Esophagus mucosa (tissue), 1 donor: Measurements from ENCODE around the gene CNTN6. TPM values are rescaled to one million over a fixed set of nuclear protein-coding genes. Genes with fewer than 3 reads are reported as not detected.

Experiments used
- ATAC-seq: fragments of 200-7000 bp; cut with Tn5 transposase; one replicate; pipeline ENCODE4 v1.9.1; 2020
- total RNA-seq: library from RNA; stranded (reverse); gene quantifications from one replicate; pipeline ENCODE4 v1.2.4, GENCODE V29; 2023
- donor health status: DM: yes; HTN: yes; CAD: no.

CNTN6 gene
- total RNA-seq = not detected

DNA sequence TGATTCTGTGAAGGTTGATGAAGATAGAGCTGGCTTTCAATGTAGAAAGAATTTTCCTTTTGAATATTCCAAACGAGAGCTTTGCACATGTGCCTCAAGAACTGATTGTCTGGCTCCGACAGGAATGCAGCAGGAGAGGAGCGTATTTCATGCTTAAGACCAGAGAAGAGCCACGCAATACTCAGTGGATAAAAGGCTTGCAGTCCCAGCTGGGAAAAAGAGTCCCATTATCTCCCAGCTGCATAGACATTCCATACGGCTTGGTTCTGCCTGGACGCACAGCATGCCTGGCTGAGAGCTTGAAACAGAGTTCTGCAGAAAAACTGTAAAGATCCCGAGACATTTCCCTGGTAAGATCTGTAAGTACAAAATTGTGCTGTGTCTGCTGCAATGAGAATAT is at the start of gene CNTN6:
CNTN6 (plus strand) TSS at position 254 of the 400 bp plus-strand sequence. CDS start 54,985 bp downstream, outside the sequence.
- ATAC-seq = no peak

DNA sequence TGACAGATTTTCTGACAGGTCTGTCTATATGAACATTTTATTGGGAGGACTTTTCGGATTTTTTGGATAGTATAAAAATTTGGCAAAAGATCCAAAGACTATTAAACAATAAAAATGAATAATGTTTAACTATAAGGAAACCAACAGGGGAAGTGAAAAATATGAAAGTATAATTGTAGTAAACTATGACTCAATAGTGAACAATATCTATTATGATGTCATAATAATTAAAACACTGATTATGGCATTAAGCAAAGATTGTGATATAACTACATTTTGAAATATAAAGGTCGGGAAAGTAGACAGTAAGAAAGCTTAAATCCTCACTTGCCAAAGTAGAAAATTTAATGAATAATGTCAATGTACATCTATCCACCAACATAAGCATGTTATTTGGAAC is 44.3 kb upstream of the CNTN6 start:
- no peak for ATAC-seq

DNA sequence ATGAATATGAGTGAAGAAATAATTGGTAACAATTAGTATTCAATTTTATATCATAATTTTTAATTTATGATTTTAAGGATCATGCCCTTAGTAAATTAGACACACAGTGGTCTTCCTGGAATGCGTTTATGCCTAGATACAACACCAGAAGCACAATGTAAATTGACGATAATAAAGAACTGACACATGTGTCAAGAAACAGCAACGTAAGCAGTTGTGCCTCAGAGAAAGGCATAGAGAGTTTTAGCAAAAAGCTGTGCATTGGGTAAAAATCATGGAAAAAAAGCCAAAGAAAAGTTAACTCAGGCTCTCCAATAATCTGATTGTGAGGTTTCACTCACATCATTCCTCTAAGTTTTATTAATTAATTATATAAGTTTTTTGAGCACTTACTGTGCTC is 37.0 kb upstream of the CNTN6 start:
- no peak for ATAC-seq

DNA sequence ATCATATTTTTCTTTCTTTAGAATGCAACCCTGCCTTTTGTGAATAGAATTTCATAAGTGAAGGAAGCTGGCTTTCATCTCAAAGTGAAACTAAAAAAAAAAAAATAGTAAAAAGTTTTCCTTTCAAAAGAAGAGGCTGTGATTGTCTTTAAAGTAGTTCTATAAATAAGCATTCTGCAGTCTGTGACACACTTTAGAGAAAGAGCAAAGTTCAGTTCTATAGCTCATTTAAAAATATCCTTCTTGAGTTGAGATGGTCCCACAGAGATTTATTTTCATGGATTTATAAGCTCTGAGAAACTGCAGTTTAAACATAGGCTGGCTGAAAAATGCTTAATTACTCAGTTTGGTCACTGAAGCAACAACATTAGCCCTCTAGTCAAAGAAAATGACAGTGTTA is 36.1 kb upstream of the CNTN6 start:
- no peak for ATAC-seq

DNA sequence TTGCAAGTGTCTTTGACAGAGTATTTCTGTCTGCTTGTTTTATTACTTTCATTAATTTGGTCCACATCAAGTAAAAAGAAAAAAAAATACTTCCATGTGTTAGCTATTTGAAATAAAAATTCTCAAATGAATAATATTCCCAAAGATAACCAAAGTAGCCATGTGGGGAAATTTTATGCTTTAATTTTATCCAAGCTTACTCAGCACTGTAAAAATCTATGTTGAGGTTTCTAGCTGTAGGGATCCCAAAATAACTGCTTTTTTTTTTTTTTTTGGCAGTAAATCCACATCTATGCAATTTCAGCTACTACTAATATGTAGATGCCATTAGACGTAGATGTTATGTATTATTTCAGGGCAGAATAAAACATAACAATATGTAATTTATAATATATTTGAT is 35.4 kb upstream of the CNTN6 start:
- ATAC-seq = no peak

DNA sequence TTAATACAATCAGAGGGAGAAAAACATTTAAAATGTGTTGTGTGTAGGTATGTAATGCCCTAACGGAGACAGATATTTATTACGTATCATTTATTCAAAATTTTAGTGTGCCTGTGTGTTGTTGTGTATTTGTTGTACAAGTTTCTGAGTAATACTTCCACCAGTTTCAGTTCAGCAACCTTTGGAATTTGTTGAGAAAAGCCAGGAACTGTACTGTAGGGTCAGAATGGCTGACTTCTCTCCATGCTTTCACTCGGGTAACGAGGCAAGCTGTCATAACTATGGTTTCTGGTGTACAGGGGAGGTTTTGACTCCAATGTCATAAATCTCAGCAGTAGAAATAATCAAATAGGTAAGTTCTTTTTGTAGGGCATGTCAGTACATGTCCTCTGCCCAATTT is 23.8 kb upstream of the CNTN6 start:
- ATAC-seq = no peak

DNA sequence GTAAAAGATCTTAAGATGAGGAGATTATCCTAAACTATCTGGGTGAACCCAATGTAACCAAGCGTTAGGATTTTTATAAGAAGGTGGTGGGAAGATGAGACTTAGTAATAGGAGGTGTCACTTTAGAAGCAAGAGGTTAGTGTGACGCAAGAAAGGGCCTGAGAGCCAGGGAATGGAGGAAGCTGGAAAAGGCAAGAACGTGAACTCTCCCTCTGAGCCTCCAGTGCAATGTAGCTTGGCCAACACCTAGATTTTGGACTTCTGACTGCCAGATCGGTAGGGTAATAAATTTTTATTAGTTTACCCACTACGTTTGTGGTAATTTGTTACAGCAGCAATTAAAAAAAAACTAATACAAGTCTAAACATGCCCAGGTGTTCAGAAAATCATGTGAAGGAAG is 20.8 kb upstream of the CNTN6 start:
- ATAC-seq = no peak

DNA sequence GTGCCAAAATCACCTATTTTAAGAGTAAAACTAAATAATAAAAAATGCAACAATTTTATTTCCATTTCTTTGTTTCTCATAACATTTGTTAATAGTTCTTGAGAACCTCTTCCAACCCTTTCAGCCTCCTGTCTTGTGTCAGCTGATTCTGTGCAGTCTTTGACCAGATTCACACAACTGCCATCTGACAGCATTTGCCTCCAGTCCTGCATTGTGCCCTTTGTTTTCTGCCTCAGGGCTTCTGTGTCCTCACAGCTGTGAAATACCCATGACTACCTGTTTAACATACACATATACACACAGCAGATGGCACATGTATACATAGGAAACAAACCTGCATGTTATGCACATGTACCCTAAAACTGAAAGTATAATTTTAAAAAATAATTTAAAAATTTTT is 13.2 kb upstream of the CNTN6 start:
- ATAC-seq = no peak

DNA sequence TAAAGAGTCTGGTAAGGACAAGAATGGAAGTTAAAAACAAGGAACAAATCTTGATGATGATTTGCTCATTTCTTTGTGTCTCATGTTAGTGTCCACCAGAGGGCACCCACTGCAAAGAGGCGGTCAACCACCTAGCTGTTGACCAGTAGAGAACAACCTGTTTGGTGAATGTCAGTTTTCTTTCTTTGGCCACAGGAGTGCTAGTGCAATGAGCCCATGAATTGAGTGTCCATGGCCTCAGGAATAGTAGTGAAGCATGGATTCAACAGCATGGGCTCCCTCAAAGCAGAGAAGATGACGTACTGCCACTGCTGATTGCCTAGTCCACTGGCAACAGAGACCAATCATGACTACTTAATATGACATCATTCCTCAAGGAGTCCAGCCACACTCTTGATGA is 10.7 kb upstream of the CNTN6 start:
- ATAC-seq = no peak

DNA sequence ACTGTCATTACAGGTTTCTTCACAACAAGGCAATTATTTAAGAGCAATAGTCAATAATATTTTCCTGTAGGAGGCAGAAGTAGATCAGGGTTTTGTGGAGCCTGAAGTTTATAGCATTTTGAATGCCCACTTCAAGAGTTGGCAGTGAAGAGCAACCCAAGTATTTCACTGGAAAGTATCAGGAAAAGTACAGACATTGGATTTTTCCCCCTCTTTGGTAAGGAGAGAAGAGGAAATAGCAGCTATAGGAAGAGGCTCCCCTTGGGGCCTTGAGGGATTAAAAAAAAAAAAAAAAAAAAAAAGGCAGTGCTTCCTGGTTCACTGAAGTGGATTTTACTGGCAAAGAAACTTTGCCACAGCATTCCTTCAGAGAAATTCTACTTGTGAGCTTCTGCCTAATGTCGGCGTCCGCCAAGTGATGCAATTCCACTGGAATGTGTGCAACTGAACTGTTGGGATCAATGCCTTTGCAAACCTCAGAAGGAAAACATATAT is 5.7 kb upstream of the CNTN6 start:
- ATAC-seq = no peak

DNA sequence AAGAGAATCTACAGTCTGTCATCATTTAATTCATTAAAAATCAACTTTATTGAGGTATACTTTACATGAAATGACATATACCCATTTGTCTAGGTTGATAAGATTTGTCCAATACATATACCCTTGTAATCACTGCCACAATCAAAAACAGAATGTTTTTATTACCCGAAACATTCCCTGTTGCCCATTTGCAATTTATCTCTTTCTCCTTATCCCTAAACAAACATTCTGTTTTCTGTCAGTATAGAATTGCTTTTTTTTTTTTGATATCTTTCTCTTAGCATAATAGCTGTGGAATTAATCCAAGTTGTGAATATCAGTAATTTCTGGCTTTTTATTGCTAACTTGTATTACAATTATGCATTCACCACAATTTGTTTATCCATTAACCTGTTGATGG is 4.3 kb upstream of the CNTN6 start:
- no peak for ATAC-seq

DNA sequence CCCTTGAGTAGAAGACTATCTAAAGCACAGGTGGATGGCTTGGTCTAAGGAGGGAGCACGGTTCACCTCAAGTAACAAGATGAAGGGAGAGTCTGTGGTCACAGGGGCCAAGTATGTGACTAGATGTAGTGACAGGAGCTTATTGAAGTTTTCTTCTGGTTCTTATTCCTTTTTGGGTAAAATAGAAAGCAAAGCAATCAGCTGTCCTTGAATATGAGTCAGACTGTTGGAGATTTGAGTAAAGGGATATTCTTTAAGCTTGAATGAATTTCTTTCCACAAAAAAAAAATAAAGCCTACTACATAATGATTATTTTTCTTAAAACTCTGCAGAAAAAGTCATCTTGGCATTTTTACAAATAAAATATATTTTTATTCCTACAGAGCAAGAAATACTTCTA is 1.5 kb upstream of the CNTN6 start:
- ATAC-seq = no peak

DNA sequence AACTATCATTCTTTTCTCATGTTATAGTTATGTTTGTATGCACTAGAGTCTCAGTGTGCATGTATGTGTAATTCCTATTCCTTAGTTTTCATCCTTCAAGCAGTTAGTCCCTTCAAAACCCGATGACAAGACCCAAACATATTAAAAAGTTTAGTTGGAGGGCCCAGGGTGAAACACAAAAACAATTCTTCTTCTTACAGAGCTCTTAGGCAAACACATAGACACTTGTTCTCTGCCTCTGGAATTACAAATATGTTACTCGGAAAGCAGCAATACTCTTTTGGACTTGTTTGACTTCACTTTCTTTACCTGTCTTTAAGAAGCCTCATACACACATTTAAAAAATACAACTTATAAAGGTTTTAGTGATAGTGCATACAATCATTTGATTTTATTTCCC is 763 bp upstream of the CNTN6 start:
- ATAC-seq = no peak

DNA sequence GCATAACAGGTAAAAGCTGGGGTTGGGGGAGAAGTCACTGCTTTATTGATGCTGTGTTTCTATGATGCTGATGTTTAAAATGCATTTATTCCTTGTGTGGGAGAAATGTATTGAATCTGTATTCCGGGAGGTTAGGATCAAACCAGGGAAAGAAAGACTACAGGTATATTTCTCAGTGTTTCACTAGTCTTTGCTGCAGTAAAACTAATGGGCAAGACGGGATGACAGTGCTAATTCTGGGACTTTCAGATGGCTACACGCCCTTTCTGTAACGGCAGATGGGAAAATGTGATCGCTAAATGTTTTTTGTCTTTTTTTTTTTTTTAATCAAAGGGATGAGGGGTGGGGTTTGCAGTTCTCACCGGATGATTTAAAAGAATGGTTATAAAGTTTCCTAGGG is 393 bp downstream of the CNTN6 start:
- ATAC-seq = no peak

DNA sequence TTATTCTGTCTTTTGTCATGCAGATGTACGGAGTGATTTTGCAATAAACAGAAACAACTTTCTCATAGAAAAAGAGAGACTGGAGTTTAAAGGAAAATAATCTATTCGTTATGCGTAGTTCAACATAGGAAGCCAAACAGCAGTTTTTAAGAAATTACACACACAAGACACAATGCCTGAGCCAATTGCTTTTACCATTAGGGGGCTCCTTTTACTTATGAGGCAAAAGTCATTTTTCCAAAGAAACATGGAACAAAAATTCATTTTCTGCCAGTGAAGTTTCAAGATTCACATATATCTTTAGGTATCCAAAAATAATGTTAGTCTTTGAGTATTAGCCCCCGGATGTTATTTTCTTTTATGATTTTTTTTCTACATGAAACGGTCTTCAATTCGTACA is 10.7 kb downstream of the CNTN6 start:
- no peak for ATAC-seq

DNA sequence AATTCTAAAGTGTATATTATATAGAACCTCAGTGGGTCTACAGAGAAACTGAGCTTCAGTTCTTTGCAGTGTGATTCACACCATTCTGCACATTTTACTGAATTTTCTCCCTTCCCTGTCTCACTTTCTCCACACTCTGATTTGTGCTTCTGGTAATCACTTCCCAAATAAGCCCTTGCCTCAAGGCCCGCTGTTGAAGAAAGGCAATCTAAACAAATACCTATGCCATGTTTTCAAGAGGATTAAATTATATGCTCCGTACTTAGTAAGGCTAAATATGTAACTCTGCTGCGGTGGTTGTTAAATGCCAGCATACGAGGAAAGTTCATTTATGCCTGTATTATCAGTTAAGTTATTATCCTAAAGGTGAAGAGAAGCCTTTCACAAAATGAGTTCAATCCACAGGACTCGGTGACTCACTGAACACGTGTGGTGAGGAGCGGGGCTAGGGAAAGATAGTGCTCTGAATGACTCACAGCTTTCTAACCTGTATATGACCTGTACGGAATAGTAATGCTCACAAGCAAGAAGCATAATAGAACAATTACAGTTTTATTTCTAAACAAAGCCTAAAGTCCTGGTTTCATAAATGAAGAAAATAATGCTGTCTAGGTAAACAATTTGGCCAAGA is 25.1 kb downstream of the CNTN6 start:
- no peak for ATAC-seq

DNA sequence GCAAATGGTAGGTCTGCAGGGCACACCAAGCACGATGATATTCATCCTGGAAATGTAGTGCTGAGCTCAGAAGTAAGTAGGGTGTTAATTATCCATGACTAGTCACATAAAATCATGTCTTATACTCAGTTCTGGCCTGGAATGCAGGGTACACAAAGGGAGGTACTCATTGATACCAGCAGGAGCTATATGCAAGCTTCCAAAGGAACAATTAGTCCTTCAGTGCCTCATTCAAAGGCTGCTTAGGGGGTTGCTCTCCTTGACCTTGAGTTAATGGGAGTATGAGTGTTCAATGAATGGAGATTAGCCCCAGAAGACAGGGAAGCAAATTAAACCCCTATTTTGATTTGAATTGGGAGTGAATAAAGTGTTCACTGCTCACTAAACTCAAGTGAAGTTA is 38.3 kb downstream of the CNTN6 start:
- no peak for ATAC-seq

DNA sequence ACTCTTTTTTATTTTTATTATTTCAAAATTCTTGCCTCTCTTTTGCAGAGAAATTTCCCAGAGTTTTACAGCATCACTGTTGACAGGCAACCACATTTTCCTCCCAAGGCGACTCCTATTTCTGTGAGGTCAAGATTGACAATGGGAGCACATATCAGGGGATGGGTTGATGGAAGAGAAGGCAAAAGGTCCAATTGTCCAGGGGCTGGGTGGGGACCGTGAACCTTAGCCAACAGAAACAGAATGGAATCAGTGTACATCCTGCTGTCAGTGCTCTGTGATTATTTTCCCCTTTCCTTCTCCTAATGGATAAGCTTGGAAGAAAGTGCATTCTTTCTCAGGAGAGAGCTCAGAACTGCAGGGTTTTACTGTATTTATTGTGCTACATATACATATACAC is 42.4 kb downstream of the CNTN6 start:
- ATAC-seq = no peak

DNA sequence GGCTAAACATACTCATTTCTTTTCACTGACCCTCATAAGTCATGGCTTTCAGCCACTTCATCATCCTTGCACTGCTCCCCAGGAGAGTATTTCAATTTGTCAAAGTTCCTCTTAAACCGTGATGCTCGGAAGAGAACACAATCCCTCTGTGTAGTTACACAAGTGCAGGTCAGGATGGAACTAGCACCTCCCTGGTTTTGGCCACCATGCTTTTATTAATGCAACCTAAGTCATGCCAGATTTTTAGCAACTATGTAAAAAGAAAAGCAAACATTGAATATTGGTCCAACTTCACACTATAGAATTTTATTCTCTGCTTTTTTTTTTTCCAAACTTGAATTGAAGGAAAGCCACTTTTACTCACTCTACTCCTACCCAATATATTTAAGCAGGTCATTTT is 45.2 kb downstream of the CNTN6 start:
- no peak for ATAC-seq

DNA sequence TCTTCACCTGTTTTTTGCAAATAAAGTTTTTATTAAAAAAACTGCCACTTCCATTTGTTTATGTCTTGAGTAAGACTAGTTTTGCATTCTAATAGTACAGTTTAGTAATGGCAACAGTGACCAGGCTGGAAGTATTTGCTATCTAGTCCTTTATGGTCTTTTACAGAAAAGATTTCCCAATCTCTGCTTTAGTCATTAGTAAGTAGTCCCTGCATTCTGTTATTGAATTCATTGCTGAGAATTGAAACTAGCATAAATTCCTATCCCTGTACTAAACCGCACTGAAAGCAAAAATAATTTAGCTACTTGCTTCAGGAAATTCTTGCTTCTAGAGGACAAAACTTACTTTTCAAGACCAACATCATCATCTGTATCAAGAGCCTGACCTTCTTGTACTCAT is 46.2 kb downstream of the CNTN6 start:
- ATAC-seq = no peak

DNA sequence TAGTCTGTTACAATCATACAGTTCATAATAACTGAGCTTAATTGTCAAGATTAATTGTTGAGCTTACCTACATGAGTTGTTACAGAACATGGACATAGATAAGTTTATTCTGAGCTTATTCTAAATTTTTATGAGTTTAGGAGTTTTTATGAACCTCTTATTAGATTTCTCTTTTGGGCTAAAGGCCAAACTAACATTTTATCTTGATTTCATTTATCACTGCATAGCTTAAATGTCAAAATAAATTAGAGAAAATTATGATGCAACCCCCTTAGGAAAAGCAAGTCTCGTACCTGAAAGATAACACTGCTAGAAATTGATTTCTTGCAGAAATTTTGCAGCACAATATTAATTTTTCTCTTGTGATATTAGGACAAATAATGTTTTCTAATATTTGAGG is 54.5 kb downstream of the CNTN6 start:
- no peak for ATAC-seq

DNA sequence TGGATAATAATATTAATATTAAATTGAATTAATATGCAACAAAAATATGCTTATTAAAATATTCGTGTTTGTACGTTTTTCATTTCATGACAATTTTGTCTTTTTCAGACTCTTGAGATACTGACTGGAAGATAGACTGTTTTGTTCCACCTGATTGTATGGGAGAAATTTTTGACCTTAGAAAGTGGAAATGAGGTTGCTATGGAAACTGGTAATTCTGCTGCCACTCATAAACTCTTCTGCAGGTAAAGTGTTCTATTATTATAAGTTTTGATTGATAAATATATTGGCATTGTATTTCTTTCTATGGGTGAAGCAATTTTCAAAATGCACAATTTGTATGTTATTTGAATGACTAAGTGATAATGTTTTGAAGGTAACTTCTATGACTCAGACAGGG is 55.0 kb downstream of the CNTN6 start:
- no peak for ATAC-seq

DNA sequence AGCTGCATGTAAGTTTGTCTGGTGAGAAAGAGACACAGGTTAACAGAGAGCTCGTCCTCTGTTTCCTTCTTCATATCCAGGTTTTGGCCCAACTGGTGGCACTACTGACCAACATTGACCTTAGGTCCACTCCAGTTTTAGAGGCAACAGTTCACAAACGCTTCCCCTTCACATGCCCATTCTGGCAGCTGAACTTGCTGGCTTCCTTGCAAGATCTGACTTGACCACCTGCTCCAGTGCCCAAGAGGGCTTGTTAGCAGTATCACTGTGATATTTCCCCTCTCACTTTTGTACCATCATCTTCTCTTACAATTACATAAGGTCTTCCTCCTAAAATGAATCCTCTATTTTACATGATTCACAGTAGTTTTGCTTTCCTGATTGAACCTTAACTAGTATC is 71.3 kb downstream of the CNTN6 start:
- no peak for ATAC-seq

DNA sequence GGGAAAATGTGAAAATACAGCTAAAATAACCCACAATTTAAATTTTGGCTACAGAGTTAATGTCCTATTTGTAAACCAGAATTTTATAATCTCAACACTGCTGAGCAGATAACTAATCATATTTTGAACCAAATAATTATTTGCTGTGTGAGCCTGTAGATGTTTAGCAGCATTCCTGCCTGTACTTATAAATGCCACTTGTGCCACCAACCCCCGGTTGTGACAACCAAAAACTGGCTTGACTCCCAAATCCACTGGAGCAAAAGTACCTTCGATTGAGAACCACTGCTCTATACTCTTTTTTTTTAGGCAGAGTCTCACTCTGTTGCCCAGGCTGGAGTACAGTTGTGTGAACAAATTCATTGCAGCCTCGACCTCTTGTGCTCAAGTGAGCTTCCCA is 78.5 kb downstream of the CNTN6 start:
- ATAC-seq = no peak

DNA sequence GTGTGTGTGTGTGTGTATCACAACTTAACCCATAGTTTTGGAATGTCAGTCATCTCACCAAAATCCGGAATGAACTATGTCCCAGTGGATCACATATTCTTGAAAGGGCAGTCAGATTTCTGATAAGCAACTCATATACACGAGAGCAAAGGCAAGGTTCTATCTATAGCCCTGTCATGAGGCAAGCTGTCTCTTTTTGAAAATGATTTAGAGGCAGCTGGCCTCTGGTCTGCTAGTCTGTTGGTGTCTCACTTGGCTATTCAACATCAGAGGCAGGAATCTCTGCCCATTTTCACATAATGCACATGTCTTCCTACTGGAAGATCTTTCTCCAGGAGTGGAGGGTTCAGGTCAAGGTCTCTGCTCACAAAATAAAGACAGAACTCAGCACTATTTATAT is 79.8 kb downstream of the CNTN6 start:
- no peak for ATAC-seq
